ENCODE data around the gene GAS2L3. TPM values are rescaled to one million over a fixed set of nuclear protein-coding genes. Genes with fewer than 3 reads are reported as not detected.
"Not testable (repeated sequence)": the region's sequence is repeated elsewhere in the genome, so short reads cannot be mapped to it uniquely, and the experiment has no call there.

GAS2L3 gene
- total RNA-seq, 1 donor from 2014 or later = 17.5 TPM

- H3K4me1 Mint-ChIP-seq = no peaks in the 10 kb centered on the region
- H3K27ac Mint-ChIP-seq = no peak overlapping the region
- peaks cover 28% of the 10 kb centered on the region for H3K36me3 Mint-ChIP-seq
- TF ChIP-seq, protein P1, sequence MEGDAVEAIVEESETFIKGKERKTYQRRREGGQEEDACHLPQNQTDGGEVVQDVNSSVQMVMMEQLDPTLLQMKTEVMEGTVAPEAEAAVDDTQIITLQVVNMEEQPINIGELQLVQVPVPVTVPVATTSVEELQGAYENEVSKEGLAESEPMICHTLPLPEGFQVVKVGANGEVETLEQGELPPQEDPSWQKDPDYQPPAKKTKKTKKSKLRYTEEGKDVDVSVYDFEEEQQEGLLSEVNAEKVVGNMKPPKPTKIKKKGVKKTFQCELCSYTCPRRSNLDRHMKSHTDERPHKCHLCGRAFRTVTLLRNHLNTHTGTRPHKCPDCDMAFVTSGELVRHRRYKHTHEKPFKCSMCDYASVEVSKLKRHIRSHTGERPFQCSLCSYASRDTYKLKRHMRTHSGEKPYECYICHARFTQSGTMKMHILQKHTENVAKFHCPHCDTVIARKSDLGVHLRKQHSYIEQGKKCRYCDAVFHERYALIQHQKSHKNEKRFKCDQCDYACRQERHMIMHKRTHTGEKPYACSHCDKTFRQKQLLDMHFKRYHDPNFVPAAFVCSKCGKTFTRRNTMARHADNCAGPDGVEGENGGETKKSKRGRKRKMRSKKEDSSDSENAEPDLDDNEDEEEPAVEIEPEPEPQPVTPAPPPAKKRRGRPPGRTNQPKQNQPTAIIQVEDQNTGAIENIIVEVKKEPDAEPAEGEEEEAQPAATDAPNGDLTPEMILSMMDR (IDR thresholded peaks at IDR 0.05; ENCODE audit: unreplicated experiment) = no peak
- DNase-seq (ENCODE audit: low spot score in 2 of 2, unreplicated experiment in 2 of 2) = no peak
- H3K27me3 Mint-ChIP-seq (ENCODE audit: low read depth) = no peaks in the 10 kb centered on the region
- H3K4me3 Mint-ChIP-seq = no peak overlapping the region
- H3K9me3 Mint-ChIP-seq = peaks cover 27% of the 10 kb centered on the region
Measured at GRCh38 chr12:100608776-100609175, 35.3 kb downstream of the GAS2L3 start.

DNA sequence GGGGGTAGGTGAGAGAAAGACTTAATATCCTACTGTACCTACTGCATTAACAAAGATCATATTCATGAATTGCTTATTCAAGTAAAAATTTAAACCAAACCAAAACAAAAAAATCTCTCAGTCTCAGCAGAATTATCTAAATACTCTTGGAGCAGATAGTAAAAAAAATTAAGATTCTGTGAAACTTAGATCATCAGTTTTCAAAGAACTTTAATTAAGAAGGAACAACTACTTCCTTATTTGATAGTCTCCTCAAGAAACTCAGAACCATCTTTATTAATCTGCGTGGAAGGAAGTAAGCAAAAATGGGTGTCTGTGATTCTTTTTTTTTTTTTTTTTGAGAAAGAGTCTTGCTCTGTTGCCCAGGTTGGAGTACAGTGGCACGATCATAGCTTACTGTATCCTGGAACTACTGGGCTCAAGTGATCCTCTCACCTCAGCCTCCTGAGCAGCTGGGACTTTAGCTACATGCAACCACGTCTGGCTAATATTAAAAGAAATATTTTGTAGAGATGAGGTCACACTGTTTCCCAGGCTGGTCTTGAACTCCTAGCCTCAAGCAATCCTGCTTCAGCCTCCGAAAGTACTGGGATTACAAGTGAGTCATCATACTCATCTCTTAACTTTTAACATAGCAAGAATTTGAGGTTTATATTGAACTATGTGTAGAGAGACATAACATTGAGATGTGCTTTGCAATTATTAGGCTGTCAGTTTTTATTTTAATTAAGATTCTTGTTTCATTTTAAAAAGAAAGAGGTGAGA lies 37.4 kb downstream of the GAS2L3 start:
- Mint-ChIP-seq H3K9me3 (peaks cover 19% of the 10 kb centered on the region), H3K36me3 (peaks cover 25% of the 10 kb centered on the region), H3K4me3 (no peak overlapping the region), H3K27me3 (ENCODE audit: low read depth) (no peaks in the 10 kb centered on the region), H3K27ac (no peak overlapping the region), H3K4me1 (no peaks in the 10 kb centered on the region)
- no peak for DNase-seq (ENCODE audit: low spot score in 2 of 2, unreplicated experiment in 2 of 2)
- TF ChIP-seq, protein P1 (IDR thresholded peaks at IDR 0.05; ENCODE audit: unreplicated experiment) = no peak

- no peak overlapping the region for H3K4me3 Mint-ChIP-seq
- TF ChIP-seq, protein P1 (IDR thresholded peaks at IDR 0.05; ENCODE audit: unreplicated experiment) = no peak
- H3K27me3 Mint-ChIP-seq (ENCODE audit: low read depth) = no peaks in the 10 kb centered on the region
- peaks cover 14% of the 10 kb centered on the region for H3K36me3 Mint-ChIP-seq
- H3K4me1 Mint-ChIP-seq = no peaks in the 10 kb centered on the region
- no peak overlapping the region for H3K27ac Mint-ChIP-seq
- peaks cover 6% of the 10 kb centered on the region for H3K9me3 Mint-ChIP-seq
- no peak for DNase-seq (ENCODE audit: low spot score in 2 of 2, unreplicated experiment in 2 of 2)
Measured at GRCh38 chr12:100612606-100613005, 39.1 kb downstream of the GAS2L3 start.

- no peak overlapping the region for H3K4me3 Mint-ChIP-seq
- no peaks in the 10 kb centered on the region for H3K9me3 Mint-ChIP-seq
- H3K36me3 Mint-ChIP-seq = no peaks in the 10 kb centered on the region
- no peaks in the 10 kb centered on the region for H3K27me3 Mint-ChIP-seq (ENCODE audit: low read depth)
- no peak for DNase-seq (ENCODE audit: low spot score in 2 of 2, unreplicated experiment in 2 of 2)
- no peaks in the 10 kb centered on the region for H3K4me1 Mint-ChIP-seq
- no peak overlapping the region for H3K27ac Mint-ChIP-seq
- TF ChIP-seq, protein P1 (IDR thresholded peaks at IDR 0.05; ENCODE audit: unreplicated experiment) = no peak
Measured at GRCh38 chr12:100624571-100624970, 51.1 kb downstream of the GAS2L3 start.

GRCh38 chr12:100632445-100632892 lies 59.0 kb downstream of the GAS2L3 start:
- no peaks in the 10 kb centered on the region for H3K36me3 Mint-ChIP-seq

DNA sequence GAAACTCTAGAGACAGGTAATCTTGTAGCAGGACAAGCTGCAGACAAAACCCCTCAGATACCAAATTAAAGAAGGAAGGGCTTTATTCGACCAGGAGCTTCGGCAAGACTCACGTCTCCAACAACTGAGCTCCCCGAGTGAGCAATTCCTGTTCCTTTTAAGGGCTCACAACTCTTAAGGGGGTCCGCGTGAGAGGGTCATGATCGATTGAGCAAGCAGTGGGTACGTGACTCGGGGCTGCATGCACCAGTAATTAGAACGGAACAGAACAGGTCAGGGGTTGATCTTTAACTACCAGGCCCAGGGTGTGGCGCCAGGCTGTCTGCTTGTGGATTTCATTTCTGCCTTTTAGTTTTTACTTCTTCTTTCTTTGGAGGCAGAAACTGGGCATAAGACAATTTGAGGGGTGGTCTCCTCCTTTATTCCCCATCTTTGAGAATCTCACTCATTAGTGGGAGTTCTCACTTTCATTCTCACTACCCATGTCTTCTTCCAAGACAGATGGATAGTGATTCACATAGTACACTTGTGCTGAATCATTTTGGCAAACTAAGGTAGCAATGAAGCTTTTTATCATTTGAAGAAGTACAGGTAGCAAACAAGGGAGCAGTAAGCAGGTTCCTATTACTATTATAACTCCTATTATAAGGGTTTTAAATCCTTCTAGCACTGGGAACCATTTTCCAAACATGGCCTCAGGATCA lies 59.8 kb downstream of the GAS2L3 start:
- H3K27me3 Mint-ChIP-seq (ENCODE audit: low read depth); H3K27ac Mint-ChIP-seq; H3K9me3 Mint-ChIP-seq; H3K4me3 Mint-ChIP-seq; H3K36me3 Mint-ChIP-seq; H3K4me1 Mint-ChIP-seq; DNase-seq (ENCODE audit: low spot score in 2 of 2, unreplicated experiment in 2 of 2): not testable (repeated sequence)

More at GRCh38 chr12:100632445-100632892, 59.0 kb downstream of the GAS2L3 start:
- no peaks in the 10 kb centered on the region for H3K27me3 Mint-ChIP-seq (ENCODE audit: low read depth)
- H3K4me3 Mint-ChIP-seq = no peak overlapping the region
- no peaks in the 10 kb centered on the region for H3K4me1 Mint-ChIP-seq
- no peak overlapping the region for H3K27ac Mint-ChIP-seq
- TF ChIP-seq, protein P1 (IDR thresholded peaks at IDR 0.05; ENCODE audit: unreplicated experiment) = no peak
- no peak for DNase-seq (ENCODE audit: low spot score in 2 of 2, unreplicated experiment in 2 of 2)
- H3K9me3 Mint-ChIP-seq = no peaks in the 10 kb centered on the region

Measured in mesothelial cell of epicardium (in vitro differentiated cells).